OCI-LY1 (cell line): ENCODE data around the gene HAUS8.

ENCODE experiments used
- EZH2 ChIP-seq: fragments of 200-600 bp; sonication (generic), shearing (Covaris generic); IDR thresholded peaks from 2 replicates; pipeline ENCODE4 v1.8.0; 2017; ENCODE audit warnings: borderline replicate concordance, mixed run types, mild to moderate bottlenecking, antibody characterized with exemption, low read length, moderate library complexity, mixed read lengths
- TF ChIP-seq, protein P1 (sequence below): fragments of 200-600 bp; sonication (generic), shearing (Covaris generic); IDR thresholded peaks from 2 replicates; pipeline ENCODE4 v1.5.1; 2017; ENCODE audit warnings: mild to moderate bottlenecking, antibody characterized with exemption, low read length, moderate library complexity, mixed read lengths

DNA sequence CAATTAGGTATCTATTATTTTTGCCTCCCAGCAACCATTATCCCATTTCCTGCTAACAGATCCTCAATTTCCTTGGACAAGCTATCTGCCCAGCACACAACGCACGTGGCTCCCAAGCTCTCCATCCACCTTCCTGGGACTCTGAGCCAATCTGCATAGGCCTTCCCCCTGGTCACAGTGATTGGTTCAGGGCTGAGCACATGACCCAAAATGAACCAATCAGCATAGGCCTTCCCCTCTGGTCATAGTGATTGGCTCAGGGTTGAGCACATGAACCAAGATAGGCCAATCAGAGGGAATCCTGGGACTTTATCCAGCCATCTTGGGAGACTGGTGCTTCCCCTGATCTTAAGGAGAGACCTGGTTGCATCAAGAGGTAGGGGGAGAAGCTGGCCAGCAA, 54.4 kb downstream of the HAUS8 start:
- TF ChIP-seq, protein P1, sequence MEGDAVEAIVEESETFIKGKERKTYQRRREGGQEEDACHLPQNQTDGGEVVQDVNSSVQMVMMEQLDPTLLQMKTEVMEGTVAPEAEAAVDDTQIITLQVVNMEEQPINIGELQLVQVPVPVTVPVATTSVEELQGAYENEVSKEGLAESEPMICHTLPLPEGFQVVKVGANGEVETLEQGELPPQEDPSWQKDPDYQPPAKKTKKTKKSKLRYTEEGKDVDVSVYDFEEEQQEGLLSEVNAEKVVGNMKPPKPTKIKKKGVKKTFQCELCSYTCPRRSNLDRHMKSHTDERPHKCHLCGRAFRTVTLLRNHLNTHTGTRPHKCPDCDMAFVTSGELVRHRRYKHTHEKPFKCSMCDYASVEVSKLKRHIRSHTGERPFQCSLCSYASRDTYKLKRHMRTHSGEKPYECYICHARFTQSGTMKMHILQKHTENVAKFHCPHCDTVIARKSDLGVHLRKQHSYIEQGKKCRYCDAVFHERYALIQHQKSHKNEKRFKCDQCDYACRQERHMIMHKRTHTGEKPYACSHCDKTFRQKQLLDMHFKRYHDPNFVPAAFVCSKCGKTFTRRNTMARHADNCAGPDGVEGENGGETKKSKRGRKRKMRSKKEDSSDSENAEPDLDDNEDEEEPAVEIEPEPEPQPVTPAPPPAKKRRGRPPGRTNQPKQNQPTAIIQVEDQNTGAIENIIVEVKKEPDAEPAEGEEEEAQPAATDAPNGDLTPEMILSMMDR, result no peak
- no peak for TF ChIP-seq EZH2
